ENCODE results near the gene BACE1.

- no peak for TF ChIP-seq CTCF (IDR thresholded peaks at IDR 0.05)
- TF ChIP-seq POLR2A (IDR thresholded peaks at IDR 0.05): no peak
Observed at GRCh38 chr11:117303646-117304315, 12.3 kb downstream of the BACE1 start.
